Coronary artery (tissue), 2 donors: Measurements from ENCODE around the gene OCA2.
"Not testable (repeated sequence)": the region's sequence is repeated elsewhere in the genome, so short reads cannot be mapped to it uniquely, and the experiment has no call there.

Experiments
- DNase-seq: peaks from one replicate; pipeline ENCODE4 v3.0.0-alpha.2; 2017; ENCODE audit warnings: low spot score
- H3K27ac ChIP-seq, 2 donors: fragments of 200-600 bp; sonication (generic); one replicate each; pipeline ENCODE4 v1.5.1; 2016 to 2019
- H3K4me3 ChIP-seq: fragments of 200-600 bp; sonication (generic); 2 replicates; pipeline ENCODE4 v1.5.1; 2016; ENCODE audit warnings: mild to moderate bottlenecking, moderate library complexity
- CTCF ChIP-seq: fragments of 200-600 bp; sonication (generic); IDR thresholded peaks from one replicate; pipeline ENCODE4 v1.5.1; 2019; ENCODE audit warnings: antibody characterized with exemption

The OCA2 gene

GRCh38 chr15:28013480-28013879, 85.6 kb downstream of the OCA2 start:
- peak; percentile 40 for DNase-seq
- Histone ChIP-seq H3K27ac (no peak overlapping the region), H3K4me3 (no peak overlapping the region)
- TF ChIP-seq CTCF, result no peak

GRCh38 chr15:28012231-28012630, 86.9 kb downstream of the OCA2 start:
- Histone ChIP-seq H3K27ac (no peak overlapping the region), H3K4me3 (no peak overlapping the region)
- no peak for DNase-seq
- no peak for TF ChIP-seq CTCF

DNA sequence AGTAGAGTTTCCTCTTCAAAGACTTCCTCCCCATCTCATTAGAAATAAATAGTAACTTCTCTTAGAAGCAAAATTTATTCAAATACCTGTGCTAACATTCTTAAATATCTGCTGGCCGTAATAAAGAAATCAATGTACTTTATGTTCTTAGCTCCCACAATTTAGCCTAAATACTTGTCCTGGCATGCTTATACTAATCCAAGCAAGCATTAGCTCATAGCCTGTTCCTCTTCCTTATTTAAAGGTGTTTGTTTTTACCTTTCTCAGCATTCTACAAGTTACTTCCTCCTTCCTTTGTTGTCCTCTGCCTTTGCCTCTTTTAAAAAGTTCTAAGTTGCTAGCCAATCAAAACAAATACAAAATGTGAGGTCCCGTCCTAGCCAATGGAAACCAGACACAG, 90.9 kb downstream of the OCA2 start:
- H3K27ac ChIP-seq, H3K4me3 ChIP-seq, DNase-seq: not testable (repeated sequence)

DNA sequence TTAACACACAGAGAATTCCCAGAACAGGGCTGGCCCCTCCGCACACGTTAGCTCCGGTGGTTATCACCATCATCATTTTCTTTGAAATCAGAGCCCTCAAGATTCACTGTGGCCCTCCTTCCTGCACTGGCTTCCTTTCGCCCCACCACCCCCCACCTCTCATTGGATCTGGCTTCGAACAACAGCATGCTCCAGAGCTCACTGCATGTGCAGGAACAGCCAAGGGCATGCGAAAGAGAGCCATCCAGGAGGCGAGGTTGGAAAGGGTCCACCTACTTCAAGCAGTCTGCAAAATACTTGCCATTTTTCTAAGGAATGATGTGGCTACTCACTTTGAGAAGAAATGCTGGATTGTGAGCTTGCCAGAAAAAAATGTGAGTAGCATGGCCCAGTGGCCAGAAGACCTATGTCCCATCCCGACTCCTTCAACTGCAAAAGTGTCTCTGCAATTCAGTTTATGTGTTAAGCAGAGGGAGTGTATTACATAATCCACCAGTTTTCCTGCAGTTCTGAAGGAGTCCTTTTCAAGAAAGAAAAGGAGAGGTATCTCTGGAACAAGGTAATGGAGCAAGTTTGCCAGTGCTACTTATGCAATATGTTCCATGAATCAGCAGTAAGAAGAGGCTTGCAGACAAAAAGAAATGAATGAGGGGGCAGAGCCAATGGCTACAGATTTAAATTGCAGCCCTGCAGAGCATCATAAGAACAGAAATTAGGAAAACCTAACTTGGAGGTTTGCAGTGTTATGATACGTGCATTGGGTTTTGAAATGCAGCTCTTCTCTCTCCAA, 92.8 kb downstream of the OCA2 start:
- H3K27ac ChIP-seq, result no peak overlapping the region
- DNase-seq, result peak; percentile 46
- no peak overlapping the region for H3K4me3 ChIP-seq
- no peak for TF ChIP-seq CTCF

- TF ChIP-seq CTCF, result no peak
- no peak for DNase-seq
- no peak overlapping the region for H3K4me3 ChIP-seq
- H3K27ac ChIP-seq, result no peak overlapping the region
These were observed 94.0 kb downstream of the OCA2 start for GRCh38 chr15:28005004-28005527.

DNA sequence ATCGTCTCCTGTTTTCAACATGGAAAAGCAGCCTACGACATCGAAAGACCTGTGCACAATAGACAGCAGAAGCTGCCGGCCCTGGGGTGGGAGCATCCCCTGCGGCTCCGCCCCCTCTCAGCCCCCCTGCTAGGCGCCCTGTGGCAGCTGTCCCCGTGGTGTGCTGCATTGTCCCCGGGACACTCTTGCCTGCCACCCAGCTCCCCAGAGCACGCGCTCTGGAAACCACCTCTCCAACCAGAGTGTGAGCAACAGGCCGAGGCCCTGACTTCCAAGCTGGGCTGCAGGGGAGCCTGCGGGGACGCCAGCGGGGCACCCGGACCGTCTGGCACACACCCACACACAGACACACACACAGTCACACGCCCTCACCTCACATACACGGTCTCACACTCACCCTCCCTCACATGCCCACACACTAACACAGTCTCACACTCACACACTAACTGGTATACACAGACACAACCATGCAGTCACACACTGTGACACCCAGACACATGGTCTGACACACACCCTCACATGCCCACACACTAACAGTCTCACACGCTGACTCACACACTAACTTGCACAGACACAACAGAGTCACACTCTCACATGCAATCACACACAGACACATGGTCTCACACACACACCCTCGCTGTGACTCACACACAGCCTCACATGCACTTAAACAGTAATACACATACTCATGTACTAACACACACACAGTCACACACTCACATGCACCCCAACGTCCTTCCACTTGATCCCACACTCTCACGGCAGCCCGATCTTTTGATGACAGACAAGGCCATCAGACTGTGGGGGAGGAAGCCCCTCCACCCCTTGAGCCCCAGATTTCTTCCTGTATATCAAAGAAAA, 94.7 kb downstream of the OCA2 start:
- DNase-seq, result peak; percentile 54
- Histone ChIP-seq H3K27ac (no peak overlapping the region), H3K4me3 (no peak overlapping the region)
- TF ChIP-seq CTCF, result no peak

DNA sequence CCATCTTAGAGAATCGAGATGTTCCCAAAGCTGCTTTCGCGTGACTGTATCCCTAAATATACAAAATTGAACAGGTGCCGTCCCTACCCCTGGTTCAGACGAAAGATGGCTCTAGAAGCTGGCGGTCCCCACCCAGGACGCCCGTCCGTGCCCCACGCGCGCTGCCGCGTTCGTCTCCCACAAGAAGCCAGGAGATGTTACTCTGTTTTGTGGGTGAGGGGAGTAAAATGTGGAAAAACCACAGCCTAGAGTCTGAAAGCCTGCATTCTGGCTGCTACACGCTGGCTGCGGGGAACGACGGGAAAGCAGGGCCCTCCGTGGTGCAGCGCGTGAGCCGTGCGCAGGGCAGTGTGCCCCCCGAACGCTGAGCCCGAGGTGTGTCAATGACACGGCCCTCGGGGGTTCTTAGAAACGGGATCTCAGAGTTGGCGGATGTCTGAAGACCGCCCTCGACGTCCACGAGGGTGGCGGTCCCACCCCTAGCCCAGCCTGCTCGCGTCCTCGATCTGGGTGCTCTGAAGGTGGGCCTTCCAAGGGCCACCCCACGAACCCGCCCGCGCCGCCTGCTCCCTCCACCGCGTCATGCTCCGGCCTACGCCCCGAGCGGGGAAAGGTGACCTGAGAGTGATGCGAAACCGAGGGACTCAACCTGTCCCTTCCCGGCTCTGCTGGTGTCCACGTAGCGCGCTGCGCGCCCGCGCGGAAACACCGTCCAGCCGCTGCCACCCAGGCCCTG, 95.6 kb downstream of the OCA2 start:
- TF ChIP-seq CTCF, result no peak
- no peak overlapping the region for H3K27ac ChIP-seq
- no peak for DNase-seq

More for the DNA sequence above, 95.6 kb downstream of the OCA2 start:
- H3K4me3 ChIP-seq, result no peak overlapping the region
